ENCODE data around the gene P2RY14. TPM values are rescaled to one million over a fixed set of nuclear protein-coding genes. Genes with fewer than 3 reads are reported as not detected.

The P2RY14 gene
- total RNA-seq, 6 experiments from 2014 or later: not detected

DNA sequence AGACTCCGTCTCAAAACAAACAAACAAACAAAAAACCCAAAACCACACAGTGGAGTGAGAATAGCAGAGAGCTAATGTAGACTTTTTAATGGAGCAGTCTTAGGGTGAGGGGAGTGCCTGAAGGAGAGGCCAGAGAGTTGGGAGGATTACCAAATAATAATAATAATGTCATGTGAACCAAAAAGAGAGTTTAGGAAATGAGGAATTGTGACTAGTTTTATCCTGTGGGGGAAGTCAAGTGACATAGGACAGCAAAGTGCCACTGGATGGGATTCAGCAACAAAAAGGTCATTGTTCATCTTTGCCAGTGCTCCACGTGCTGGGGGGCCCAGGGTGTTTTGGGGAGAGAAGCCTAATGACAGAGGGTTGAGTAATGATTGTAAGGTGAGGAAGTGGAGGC, 25.4 kb upstream of the P2RY14 start:
- no peak for DNase-seq
- Mint-ChIP-seq H3K27ac (no peak overlapping the region), H3K9me3 (no peaks in the 10 kb centered on the region), H3K4me1 (ENCODE audit: low read depth) (peaks cover 78% of the 10 kb centered on the region), H3K4me3 (no peak overlapping the region), H3K36me3 (ENCODE audit: low read depth) (0 out of 2 replicates have a peak, but pooled peaks cover 4% of the 10 kb centered on the region), H3K27me3 (ENCODE audit: insufficient read depth) (peaks cover 8% of the 10 kb centered on the region)
- TF ChIP-seq, protein P1, sequence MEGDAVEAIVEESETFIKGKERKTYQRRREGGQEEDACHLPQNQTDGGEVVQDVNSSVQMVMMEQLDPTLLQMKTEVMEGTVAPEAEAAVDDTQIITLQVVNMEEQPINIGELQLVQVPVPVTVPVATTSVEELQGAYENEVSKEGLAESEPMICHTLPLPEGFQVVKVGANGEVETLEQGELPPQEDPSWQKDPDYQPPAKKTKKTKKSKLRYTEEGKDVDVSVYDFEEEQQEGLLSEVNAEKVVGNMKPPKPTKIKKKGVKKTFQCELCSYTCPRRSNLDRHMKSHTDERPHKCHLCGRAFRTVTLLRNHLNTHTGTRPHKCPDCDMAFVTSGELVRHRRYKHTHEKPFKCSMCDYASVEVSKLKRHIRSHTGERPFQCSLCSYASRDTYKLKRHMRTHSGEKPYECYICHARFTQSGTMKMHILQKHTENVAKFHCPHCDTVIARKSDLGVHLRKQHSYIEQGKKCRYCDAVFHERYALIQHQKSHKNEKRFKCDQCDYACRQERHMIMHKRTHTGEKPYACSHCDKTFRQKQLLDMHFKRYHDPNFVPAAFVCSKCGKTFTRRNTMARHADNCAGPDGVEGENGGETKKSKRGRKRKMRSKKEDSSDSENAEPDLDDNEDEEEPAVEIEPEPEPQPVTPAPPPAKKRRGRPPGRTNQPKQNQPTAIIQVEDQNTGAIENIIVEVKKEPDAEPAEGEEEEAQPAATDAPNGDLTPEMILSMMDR (IDR thresholded peaks at IDR 0.05): no peak

DNA sequence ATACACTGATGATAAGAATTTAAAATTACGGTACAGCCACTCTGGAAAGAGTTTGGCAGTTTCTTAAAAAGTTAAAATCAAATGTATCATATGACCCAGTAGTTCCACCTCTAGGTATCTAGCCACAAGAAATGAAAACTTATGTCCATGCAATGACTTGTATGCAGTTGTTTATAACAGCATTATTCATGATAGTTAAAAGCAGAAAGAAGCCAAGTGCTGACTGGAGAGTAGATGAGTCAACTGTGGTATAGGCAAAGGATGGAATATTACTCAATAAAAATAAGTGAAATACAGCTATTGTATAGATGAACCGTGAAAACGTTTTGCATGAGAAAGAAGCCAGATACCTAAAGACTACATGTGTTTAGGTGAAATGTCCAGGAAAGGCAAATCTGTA, 23.4 kb upstream of the P2RY14 start:
- H3K4me3 Mint-ChIP-seq: no peak overlapping the region
- no peak overlapping the region for H3K27ac Mint-ChIP-seq
- peaks cover 58% of the 10 kb centered on the region for H3K4me1 Mint-ChIP-seq (ENCODE audit: low read depth)
- TF ChIP-seq, protein P1 (IDR thresholded peaks at IDR 0.05): no peak
- no peaks in the 10 kb centered on the region for H3K9me3 Mint-ChIP-seq
- DNase-seq: peak; percentile 74
- 0 out of 2 replicates have a peak, but pooled peaks cover 4% of the 10 kb centered on the region for H3K36me3 Mint-ChIP-seq (ENCODE audit: low read depth)
- H3K27me3 Mint-ChIP-seq (ENCODE audit: insufficient read depth): peaks cover 8% of the 10 kb centered on the region

DNA sequence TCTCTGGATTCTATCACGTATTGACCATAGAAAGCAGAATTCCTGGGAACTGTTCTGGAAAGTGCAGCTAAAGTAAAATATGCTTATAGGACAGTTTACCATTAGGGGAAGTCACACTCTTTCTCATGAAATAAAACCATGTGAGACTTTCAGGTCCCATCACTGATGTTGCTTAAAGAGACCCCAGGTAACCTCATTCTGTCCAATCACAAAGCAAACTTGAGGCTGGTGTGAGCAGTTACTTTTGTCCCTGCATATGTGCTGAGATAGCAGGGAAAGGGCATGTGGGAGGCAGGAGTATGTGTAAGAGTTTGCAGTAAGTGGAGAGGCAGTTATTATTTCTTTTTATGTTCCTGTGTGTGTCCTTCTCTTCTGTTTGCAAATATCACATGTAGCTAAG, 22.2 kb upstream of the P2RY14 start:
- Mint-ChIP-seq H3K9me3 (no peaks in the 10 kb centered on the region), H3K27ac (no peak overlapping the region), H3K27me3 (ENCODE audit: insufficient read depth) (peaks cover 11% of the 10 kb centered on the region), H3K4me3 (no peak overlapping the region), H3K4me1 (ENCODE audit: low read depth) (peaks cover 46% of the 10 kb centered on the region), H3K36me3 (ENCODE audit: low read depth) (0 out of 2 replicates have a peak, but pooled peaks cover 4% of the 10 kb centered on the region)
- DNase-seq: no peak
- TF ChIP-seq, protein P1 (IDR thresholded peaks at IDR 0.05): no peak

DNA sequence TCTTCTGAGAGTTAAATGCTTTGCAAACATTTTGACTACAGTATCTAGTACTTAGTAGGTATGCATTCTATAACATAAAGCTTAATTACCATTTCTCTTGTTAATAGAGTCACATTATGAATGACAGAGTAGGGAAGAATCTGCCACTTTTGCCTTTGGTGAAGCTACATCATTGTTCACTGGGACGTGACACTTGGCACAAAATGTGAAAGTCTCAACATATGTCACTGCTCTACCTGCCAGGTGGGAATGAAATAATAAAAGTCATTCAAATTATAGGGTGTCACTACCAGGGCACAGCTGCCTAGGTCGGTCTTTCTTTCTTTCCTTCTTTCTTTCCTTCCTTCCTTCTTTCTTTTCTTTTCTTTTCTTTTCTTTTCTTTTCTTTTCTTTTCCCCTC, 20.7 kb upstream of the P2RY14 start:
- TF ChIP-seq, protein P1 (IDR thresholded peaks at IDR 0.05): no peak
- Mint-ChIP-seq H3K27me3 (ENCODE audit: insufficient read depth) (peaks cover 7% of the 10 kb centered on the region), H3K36me3 (ENCODE audit: low read depth) (0 out of 2 replicates have a peak, but pooled peaks cover 4% of the 10 kb centered on the region), H3K4me3 (no peak overlapping the region), H3K9me3 (no peaks in the 10 kb centered on the region), H3K4me1 (ENCODE audit: low read depth) (peaks cover 32% of the 10 kb centered on the region), H3K27ac (no peak overlapping the region)
- DNase-seq: no peak

DNA sequence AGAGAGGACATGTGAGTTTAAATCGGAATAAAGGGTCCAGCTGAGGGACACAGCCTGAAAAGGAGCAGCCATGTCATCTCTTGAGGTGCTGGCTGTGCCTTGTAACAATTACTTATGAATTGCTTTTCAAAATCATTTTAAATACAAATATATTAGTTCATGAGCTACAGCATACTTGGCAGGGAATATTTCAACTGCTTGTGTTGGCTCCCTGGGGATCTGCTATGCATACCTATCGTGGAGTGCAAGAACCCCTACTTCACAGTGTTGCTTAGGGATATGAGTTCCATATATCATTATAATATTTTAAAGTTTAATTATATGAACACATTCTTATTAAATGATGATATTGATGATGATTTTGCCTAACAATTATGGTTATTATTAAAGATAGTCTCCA, 19.1 kb upstream of the P2RY14 start:
- peaks cover 7% of the 10 kb centered on the region for H3K27me3 Mint-ChIP-seq (ENCODE audit: insufficient read depth)
- TF ChIP-seq, protein P1 (IDR thresholded peaks at IDR 0.05): no peak
- no peaks in the 10 kb centered on the region for H3K9me3 Mint-ChIP-seq
- H3K27ac Mint-ChIP-seq: no peak overlapping the region
- H3K4me1 Mint-ChIP-seq (ENCODE audit: low read depth): peaks cover 20% of the 10 kb centered on the region
- DNase-seq: no peak
- no peak overlapping the region for H3K4me3 Mint-ChIP-seq
- no peaks in the 10 kb centered on the region for H3K36me3 Mint-ChIP-seq (ENCODE audit: low read depth)

DNA sequence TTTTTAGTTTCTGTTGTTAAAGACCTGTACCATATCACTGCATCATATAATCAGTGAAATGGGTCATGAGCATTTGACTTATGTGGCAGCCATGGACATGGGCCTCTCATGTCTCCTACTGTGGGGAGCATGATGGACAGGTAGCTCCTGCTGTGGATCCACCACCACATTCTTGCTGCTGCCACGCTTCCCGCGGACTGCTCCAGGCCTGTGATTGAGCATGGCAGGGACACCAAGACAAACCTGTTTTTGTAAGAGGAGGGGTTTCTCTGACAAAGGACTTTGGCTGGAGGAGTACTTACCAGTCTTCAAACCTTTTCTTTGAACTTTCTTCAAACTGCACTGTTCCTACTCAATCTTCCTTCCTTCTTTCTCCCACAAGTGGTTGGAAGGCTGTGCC, 17.9 kb upstream of the P2RY14 start:
- DNase-seq: no peak
- TF ChIP-seq, protein P1 (IDR thresholded peaks at IDR 0.05): no peak
- Mint-ChIP-seq H3K27me3 (ENCODE audit: insufficient read depth) (peaks cover 4% of the 10 kb centered on the region), H3K36me3 (ENCODE audit: low read depth) (no peaks in the 10 kb centered on the region), H3K4me3 (no peak overlapping the region), H3K27ac (no peak overlapping the region), H3K4me1 (ENCODE audit: low read depth) (peaks cover 8% of the 10 kb centered on the region), H3K9me3 (no peaks in the 10 kb centered on the region)

All from HFFc6 (cell line).